HS-27A (cell line): ENCODE measurements around the gene DNAH2.
"Not testable (repeated sequence)": the region's sequence is repeated elsewhere in the genome, so short reads cannot be mapped to it uniquely, and the experiment has no call there.

Experiments
- DNase-seq: peaks from one replicate; pipeline ENCODE4 v3.0.0-alpha.2; 2012; ENCODE audit warnings: low read depth, missing footprints

DNAH2 gene

DNA sequence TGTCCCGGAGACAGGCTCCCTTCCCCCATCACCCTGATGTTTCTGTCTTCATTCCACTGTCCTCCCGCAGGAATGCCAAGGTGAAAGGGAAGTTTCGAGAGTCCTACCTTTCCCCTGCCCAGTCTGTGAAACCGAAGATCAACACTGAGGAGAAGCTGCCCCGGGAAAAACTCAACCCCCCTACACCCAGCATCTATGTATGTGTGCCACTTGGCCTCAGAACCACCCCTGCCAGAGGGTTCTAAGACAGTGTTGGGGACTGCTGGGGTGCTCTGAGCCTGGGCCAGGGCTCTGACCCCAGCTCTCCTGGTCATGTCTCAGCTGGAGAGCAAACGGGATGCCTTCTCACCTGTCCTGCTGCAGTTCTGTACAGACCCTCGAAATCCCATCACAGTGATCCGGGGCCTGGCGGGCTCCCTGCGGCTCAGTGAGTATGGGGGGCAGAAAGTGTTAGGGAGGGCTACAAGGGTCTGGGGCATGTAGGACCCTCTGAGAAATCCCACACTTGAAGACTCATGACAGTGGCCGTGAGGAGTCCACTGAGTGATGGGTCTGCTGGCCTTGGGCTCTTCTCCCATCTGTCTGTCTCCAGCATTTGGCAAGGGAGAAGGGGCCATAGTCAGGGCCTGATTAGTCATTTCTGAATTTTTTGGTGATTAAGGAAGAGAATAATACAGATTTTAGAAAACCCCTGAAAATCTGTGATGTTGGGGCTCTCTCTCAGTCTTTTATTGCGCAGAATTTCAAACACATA is 132.4 kb downstream of the DNAH2 start:
- no peak for DNase-seq

DNA sequence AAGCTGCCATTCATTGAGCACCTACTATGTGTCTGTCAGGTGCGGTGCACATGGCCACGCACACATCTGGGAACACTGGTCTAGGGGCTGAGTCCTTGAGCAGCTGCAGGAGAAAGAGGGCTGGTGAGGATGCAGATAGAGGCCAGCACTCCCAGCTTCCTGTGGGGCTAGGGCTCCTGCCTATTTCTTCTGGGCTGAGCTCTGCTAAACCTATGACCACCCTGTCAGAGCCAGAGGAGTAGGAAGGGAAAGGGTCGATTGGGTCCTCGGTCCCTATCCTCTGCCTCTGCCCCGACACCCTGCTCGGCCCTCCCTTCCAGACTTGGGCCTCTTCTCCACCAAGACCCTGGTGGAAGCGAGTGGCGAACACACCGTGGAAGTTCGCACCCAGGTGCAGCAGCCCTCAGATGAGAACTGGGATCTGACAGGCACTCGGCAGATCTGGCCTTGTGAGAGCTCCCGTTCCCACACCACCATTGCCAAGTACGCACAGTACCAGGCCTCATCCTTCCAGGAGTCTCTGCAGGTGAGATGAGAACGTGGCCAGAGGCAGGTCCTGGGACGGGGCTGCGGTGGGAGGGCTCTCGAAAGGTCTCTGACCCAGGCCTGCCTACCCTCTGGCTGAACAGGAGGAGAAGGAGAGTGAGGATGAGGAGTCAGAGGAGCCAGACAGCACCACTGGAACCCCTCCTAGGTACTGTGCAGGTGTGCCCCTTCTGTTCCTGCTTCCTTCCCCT is 133.3 kb downstream of the DNAH2 start:
- DNase-seq: no peak

DNA sequence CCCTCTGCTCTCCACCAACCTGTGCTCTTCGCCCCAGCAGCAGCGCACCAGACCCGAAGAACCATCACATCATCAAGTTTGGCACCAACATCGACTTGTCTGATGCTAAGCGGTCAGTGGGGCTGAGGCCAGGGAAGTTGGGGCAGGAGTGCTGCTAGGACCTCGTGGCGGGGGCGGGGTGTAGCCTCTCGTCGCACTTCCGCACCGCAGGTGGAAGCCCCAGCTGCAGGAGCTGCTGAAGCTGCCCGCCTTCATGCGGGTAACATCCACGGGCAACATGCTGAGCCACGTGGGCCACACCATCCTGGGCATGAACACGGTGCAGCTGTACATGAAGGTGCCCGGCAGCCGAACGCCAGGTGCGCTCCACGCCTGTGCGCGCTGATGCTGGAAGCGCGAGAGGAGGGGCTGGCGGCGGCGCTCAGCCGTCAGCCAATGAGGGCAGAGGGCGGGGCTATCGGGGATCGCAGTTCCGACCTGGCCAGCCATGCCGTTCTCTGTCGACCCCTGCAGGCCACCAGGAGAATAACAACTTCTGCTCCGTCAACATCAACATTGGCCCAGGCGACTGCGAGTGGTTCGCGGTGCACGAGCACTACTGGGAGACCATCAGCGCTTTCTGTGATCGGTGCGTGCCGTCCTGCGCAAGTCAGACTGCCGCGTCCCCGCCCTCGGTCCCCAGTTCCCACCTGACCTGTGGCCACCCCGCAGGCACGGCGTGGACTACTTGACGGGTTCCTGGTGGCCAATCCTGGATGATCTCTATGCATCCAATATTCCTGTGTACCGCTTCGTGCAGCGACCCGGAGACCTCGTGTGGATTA is 134.1 kb downstream of the DNAH2 start:
- no peak for DNase-seq

DNA sequence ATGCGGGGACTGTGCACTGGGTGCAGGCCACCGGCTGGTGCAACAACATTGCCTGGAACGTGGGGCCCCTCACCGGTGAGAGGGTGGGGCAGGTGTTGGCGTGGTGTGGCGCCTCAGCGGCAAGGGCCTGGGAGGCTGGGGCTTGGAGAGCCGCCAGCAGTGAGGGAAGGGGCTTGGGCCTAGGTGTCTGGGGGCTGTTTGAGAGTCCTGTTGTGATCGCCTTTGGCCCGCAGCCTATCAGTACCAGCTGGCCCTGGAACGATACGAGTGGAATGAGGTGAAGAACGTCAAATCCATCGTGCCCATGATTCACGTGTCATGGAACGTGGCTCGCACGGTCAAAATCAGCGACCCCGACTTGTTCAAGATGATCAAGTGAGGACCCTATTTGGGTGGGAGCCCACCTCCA is 134.7 kb downstream of the DNAH2 start:
- DNase-seq: no peak

DNA sequence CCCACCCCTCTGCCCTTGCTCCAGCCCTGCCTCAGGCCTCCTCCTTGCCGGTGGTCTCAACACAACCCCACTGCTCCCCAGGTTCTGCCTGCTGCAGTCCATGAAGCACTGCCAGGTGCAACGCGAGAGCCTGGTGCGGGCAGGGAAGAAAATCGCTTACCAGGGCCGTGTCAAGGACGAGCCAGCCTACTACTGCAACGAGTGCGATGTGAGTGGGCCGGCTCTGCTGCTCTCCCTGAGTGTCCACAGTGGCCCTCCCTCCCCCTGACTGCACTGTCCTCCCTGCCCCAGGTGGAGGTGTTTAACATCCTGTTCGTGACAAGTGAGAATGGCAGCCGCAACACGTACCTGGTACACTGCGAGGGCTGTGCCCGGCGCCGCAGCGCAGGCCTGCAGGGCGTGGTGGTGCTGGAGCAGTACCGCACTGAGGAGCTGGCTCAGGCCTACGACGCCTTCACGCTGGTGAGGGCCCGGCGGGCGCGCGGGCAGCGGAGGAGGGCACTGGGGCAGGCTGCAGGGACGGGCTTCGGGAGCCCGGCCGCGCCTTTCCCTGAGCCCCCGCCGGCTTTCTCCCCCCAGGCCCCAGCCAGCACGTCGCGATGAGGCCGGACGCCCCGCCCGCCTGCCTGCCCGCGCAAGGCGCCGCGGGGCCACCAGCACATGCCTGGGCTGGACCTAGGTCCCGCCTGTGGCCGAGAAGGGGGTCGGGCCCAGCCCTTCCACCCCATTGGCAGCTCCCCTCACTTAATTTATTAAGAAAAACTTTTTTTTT is 135.6 kb downstream of the DNAH2 start:
- DNase-seq: no peak

DNA sequence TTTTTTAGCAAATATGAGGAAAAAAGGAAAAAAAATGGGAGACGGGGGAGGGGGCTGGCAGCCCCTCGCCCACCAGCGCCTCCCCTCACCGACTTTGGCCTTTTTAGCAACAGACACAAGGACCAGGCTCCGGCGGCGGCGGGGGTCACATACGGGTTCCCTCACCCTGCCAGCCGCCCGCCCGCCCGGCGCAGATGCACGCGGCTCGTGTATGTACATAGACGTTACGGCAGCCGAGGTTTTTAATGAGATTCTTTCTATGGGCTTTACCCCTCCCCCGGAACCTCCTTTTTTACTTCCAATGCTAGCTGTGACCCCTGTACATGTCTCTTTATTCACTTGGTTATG is 136.1 kb downstream of the DNAH2 start:
- DNase-seq: no peak

DNA sequence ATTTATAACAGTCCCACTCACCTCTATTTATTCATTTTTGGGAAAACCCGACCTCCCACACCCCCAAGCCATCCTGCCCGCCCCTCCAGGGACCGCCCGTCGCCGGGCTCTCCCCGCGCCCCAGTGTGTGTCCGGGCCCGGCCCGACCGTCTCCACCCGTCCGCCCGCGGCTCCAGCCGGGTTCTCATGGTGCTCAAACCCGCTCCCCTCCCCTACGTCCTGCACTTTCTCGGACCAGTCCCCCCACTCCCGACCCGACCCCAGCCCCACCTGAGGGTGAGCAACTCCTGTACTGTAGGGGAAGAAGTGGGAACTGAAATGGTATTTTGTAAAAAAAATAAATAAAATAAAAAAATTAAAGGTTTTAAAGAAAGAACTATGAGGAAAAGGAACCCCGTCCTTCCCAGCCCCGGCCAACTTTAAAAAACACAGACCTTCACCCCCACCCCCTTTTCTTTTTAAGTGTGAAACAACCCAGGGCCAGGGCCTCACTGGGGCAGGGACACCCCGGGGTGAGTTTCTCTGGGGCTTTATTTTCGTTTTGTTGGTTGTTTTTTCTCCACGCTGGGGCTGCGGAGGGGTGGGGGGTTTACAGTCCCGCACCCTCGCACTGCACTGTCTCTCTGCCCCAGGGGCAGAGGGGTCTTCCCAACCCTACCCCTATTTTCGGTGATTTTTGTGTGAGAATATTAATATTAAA is 136.7 kb downstream of the DNAH2 start:
- DNase-seq: no peak

DNA sequence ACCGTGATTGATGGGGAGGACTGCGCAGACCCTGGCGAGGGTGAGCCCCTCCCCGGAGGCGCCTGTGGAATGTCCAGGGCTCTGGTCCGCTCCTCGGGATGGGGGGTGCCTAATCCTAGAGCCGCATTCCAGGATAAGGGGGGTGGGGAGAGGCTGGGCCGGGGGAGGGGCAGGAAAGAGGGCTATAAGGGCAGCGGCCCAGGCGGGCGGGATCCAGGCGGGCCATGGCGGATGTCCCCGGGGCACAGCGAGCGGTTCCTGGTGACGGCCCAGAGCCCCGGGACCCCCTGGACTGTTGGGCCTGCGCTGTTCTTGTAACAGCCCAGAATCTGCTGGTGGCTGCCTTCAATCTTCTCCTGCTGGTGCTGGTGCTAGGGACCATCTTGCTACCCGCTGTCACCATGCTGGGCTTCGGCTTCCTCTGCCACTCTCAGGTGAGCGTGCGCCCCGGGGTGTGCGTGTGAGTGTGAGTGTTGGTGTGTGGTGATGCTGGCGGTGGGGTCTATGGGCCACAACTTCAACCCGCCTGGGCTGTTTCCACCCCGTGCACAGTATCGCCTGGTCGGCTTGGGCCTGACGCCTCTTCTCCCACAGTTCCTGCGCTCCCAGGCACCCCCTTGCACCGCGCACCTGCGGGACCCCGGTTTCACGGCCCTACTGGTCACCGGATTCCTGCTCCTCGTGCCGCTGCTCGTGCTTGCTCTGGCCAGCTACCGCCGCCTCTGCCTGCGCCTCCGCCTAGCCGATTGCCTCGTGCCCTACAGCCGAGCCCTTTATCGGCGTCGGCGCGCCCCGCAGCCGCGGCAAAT is 137.5 kb downstream of the DNAH2 start, which contains the start of gene TMEM88:
Gene TMEM88, plus strand, starts transcription at position 216 of the 809 bp plus-strand sequence. Its CDS starts 9 bp downstream, at position 225.
- DNase-seq: no peak

DNA sequence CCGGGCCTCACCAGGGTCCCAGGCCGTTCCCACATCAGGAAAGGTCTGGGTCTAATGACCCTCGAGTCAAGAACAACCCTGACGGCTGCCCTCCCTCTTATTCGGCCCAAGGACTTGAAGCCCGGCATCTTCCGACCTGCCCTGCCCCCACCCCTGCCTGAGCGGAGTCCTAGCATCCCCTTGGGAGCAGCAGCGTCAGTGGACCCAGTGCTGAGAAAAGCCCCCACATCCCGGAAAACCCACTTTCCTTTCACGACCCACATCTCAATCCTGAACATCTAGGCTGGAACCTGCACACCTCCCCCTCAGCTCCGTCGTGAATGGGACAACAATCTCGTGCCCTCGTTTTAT is 138.1 kb downstream of the DNAH2 start:
- DNase-seq: no peak

DNA sequence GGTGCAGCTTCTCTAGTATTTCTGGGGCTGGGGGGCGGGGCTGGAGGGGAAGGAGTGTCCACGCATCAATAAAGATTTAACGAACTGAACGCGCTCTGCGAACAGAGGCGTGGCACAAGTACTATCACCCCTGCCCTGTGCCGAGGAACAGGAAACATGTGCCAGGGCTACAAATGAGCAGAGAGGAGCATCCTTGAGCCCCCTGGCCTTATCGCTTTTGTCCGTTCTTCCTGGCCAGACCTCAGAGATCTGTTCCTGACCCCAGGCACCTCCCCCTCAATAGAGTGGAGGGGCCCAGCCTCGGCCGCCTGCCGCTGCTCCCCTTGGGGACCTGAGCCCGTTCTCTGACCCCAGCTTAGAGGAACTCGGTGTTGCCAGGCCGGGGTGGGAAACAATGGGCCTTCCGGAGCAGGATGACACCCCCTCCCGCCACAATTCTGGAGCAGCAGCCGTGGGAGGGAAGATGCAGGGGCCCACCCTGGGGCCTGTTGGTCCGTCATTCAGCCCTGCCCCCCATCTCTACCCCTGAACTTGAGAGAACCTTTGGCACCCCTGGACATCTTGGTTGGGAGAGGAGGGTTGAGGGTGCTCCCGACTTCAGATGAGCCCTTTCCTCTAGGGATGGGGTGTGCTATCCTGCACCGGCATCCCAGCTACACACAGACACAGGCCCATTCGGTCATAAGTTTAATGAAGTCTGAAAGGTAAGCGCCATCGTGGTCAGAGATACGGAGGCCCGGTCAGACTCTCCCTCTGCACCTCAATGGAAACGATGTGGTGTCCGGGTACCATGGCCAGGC is 138.7 kb downstream of the DNAH2 start:
- no peak for DNase-seq

DNA sequence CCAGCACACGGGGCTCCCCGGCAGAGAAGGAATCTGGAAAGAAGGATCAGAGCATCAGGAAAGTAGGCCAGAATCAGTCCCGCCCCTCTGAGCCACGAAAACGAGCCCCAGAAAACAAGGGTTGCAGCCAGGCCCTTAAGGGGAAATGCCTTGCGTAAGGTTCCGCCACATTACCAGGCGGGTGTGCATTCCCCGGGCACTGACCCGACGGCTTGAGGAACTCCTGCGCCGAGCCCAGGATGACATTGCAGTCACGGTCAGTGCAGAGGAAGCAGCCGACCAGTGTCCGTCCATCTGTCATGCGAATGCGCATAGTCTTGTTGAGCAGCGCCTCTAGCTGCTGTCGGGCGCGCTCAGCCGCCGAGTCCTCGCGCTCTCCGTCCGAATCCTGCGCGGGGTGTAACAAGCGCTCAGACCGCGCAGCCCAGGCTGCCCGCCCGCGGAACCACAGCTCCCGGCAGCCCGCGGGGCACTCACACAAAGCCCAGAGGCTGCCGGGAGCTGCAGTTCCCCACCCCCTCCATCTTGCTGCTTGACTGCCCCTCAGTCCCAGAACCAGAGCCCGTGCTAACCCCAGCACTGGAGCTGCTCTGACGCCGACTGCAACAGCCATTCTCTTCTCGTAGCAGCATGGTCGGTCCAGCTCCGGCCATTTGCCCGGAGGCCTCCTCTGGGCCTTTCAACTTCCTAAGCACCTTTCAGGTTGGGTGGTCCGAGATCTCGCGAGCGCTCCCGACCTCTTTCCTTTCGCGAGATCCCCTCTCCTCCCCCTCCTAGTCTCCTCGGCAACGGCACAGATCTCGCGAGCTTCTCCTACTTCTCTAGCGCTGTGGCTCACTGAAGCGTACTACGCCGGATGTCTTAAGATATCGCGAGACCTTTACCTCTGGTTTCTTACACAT is 139.5 kb downstream of the DNAH2 start, which contains the start of gene NAA38:
Gene NAA38, minus strand, starts transcription at position 749 of the 902 bp plus-strand sequence. Its CDS starts 96 bp downstream, at position 653.
- peak; percentile 90 for DNase-seq

DNA sequence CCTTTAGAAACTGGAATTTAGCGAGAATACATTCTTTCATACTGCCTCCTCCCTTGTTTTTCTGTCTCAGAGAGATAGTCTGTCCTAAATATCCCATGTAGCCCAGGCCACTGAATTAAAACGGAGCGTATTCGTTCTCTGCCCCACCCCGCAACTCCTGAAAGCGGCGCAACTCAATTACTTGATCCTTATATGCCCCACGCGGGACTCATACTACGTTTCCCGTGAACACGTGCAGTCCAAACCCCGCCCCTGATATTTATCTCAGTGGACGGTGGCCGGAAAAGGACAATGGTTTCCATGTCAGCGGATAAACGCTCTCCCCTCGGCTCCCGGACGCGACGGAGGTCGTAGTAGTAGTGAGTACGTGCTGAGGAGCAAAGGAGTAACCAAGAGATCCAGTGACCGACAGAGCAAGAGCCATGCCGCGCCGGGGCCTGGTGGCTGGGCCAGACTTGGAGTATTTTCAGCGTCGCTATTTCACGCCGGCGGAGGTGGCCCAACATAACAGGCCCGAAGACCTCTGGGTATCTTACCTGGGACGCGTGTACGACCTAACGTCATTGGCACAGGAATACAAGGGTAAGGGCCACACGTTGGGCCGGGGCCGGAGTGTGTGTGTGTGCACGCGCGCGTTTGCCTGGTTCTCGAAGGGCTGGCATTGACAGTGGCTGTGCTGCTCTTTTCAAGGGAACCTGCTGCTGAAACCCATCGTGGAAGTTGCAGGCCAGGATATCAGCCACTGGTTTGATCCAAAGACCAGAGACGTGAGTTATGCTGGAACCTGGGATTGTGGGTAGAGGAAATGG is 140.4 kb downstream of the DNAH2 start, which contains the start of gene CYB5D1:
Gene CYB5D1, plus strand, starts transcription at position 291 of the 809 bp plus-strand sequence. Its CDS starts 132 bp downstream, at position 423.
- DNase-seq: peak; percentile 70

DNA sequence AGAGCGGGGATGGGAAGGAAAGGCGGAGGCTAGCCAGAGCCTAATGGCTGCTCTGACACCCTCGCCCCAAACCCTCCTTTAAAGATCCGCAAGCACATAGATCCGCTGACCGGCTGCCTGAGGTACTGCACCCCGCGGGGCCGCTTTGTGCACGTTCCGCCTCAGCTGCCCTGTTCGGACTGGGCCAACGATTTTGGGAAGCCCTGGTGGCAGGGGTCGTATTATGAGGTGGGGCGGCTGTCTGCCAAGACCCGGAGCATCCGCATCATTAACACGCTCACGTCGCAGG is 140.9 kb downstream of the DNAH2 start:
- DNase-seq: no peak

DNA sequence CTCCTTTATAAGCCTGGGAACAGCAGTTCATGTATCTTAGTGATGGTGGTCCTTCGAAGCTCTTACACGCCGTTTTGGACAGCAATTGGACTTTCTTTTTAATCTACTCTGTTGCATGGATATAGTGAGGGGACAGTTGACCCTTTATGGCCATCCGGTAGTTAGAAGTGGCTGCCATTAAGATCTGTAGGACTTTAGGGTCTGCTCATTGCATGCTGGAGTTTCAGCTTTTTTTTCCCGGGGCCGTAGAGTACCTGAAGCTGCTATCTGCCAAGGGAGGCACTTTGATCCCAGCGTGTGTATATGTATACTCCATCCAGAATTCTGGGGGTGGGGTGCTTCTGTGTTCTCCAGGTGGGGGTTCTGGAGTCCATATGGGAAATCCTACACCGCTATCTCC is 141.5 kb downstream of the DNAH2 start:
- no peak for DNase-seq

DNA sequence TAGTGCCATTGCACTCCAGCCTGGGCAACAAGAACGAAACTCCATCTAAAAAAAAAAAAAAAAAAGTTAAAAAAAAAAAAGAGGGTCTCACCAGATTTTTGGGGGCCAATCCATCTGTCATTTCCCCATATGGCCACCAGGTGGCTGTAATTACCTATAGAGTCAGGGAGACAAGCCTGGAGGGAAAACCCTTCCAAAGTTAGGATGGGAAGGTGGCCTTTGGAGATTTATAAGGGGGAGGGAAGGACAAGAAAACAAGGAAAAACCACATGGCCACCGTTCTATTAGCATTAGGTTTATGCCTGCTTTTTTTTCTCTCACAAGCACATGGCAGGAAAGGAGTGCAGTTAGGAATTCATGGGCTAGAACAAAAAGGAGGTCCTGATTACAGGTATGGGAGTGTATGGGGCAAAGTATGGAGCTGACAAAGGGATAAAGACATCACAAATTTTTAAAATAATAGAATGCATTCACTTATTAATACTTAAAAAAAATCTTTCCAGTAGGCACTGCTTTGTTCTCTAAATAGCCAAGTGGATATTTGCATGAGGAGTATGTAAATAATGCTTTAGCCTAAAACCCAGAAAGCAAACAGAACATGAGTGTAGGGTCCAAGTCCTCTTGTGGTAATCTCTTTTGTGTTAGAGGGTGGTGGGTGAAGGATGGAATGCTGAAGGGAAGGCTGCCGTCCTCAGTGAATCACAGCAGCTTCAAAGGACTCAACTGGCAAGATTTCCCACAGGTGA is 145.3 kb downstream of the DNAH2 start:
- no peak for DNase-seq

DNA sequence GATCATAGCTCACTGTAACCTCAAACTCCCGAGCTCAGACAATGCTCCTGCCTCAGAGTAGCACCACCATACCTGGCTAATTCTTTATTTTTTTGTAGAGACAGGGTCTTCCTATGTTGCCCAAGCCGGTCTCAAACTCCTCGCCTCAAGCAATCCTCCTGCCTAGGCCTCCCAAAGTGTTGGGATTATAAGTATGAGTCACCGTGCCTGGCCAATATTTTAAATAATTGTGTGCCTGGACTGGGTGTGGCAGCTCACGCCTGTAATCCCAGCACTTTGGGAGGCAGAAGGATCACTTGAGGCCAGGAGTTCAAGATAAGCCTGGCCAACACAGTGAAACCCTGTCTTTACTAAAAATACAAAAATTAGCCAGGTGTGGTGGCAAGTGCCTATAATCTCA is 146.8 kb downstream of the DNAH2 start:
- DNase-seq: not testable (repeated sequence)
